ENCODE results near the gene HPRT1.

The HPRT1 gene

DNA sequence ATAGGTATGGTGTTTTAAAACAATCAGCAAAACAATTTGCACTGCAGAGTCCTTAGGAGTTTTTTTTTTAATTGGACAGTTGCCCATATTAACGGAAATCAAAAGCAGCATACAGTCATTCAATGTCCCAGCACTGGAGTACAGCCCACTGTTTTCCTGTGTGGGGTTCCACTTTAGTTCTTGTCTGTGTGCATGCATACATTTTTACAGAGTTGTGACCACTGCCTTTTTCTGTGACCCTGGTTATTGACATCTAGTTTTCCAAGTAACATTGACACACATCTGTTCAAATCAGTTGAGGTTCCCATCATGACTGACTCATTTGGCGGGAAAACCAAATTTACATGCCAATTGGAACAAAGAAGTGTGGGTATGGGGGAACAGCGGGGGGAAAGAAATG lies 83.3 kb downstream of the HPRT1 start:
- 52% methylated on average over 2 of the region's 3 CpGs for WGBS
- Histone ChIP-seq H3K9ac (ENCODE audit: low read depth, low read length) (peak overlapping the region; percentile 38; the same call in 1 of the 2 replicates), H3K36me3 (ENCODE audit: insufficient read depth, low read length) (no peaks in the 10 kb centered on the region), H3K4me1 (ENCODE audit: insufficient read depth, low read length) (peaks cover 36% of the 10 kb centered on the region), H3K27ac (ENCODE audit: low read depth, low read length) (no peak overlapping the region; the same call in 1 of the 2 replicates), H3K27me3 (ENCODE audit: insufficient read depth, low read length) (peaks cover 19% of the 10 kb centered on the region), H3K9me3 (ENCODE audit: insufficient read depth, low read depth, low read length) (no peaks in the 10 kb centered on the region), H3K4me3 (ENCODE audit: low read length) (no peak overlapping the region)

DNA sequence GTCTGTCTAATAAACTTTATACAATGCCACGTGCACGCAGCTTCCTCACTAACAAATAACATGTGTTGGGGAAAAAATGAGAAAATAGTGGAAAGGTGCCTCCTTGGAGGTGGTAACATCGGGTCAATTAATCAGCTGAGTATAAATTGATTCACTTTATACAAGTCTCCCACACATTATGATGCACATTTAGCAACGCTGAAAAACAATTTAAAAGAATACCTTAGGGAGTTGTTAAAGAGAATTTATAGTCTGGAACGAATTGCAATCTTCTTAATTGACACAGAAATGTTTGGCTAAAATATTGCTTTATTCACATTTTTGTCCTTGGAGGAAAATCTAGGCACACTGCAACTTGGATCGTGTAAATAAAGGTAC lies 84.2 kb downstream of the HPRT1 start:
- Histone ChIP-seq H3K4me1 (ENCODE audit: insufficient read depth, low read length) (peaks cover 37% of the 10 kb centered on the region), H3K4me3 (ENCODE audit: low read length) (peak overlapping the region; percentile 57), H3K27me3 (ENCODE audit: insufficient read depth, low read length) (peaks cover 19% of the 10 kb centered on the region), H3K36me3 (ENCODE audit: insufficient read depth, low read length) (no peaks in the 10 kb centered on the region), H3K9ac (ENCODE audit: low read depth, low read length) (peak overlapping the region; percentile 65), H3K27ac (ENCODE audit: low read depth, low read length) (no peak overlapping the region), H3K9me3 (ENCODE audit: insufficient read depth, low read depth, low read length) (no peaks in the 10 kb centered on the region)
- WGBS = 64% methylated on average over 2 of the region's 6 CpGs

DNA sequence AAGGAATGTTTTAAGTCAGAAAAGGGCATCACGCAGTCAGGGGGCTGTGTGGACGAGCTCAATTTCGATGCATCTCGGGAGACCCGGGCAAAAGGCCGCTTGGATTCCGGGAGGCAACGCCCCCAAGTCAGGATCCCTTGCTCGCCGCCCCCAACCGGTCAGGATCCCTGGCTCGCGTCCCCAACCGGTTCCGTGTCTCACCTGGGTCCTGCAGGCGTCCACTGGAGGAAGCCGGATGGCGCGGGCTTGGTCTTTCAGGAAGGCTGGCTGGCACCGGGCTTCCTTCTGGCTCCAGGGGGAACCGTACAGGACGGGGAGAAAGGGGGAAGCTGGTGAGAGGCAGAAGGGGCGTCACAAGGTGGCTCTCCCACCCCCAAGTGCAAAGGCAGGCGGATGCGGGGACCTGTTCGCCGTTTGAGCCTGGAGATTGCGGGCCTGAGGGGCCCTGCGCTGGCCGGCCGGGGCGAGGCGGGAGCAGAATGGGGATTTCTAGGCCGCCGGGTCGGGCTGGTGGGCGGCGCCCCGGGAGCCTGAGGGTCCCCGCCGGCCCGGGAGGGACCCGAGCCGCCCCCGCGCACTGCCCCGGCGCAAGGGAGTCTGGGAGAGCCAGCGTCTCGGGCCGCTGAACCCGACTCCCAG lies 84.7 kb downstream of the HPRT1 start:
- peaks cover 19% of the 10 kb centered on the region for H3K27me3 ChIP-seq (ENCODE audit: insufficient read depth, low read length)

DNA sequence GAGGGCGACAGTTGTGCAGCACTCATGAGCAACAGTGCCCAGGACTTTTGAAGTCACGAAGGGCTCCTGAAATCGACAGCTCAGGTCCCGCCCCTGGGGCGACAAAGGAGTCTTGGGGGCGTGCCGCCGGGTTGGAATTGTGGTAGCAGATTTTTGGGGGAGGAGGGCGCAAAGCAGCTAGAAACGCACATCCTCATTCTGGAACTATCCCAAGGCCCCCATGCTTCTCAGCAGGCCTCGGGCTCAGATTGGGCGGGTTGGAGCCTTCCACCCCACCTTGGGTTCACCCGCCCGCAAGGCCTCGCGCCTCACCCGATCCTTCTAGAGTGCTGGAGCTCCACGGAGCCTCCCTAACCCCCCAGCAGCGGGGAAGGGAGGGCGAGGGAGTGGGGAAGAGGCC lies 85.5 kb downstream of the HPRT1 start:
- WGBS = 90% methylated on average over 16 of the region's 20 CpGs
- Histone ChIP-seq H3K27me3 (ENCODE audit: insufficient read depth, low read length) (peaks cover 28% of the 10 kb centered on the region), H3K4me1 (ENCODE audit: insufficient read depth, low read length) (peaks cover 43% of the 10 kb centered on the region), H3K4me3 (ENCODE audit: low read length) (peak overlapping the region; percentile 57; the same call in 1 of the 2 replicates), H3K36me3 (ENCODE audit: insufficient read depth, low read length) (no peaks in the 10 kb centered on the region), H3K9me3 (ENCODE audit: insufficient read depth, low read depth, low read length) (no peaks in the 10 kb centered on the region), H3K27ac (ENCODE audit: low read depth, low read length) (no peak overlapping the region), H3K9ac (ENCODE audit: low read depth, low read length) (no peak overlapping the region)

More for the DNA sequence above, 84.7 kb downstream of the HPRT1 start:
- H3K36me3 ChIP-seq (ENCODE audit: insufficient read depth, low read length) = no peaks in the 10 kb centered on the region
- H3K4me1 ChIP-seq (ENCODE audit: insufficient read depth, low read length) = peaks cover 37% of the 10 kb centered on the region
- H3K9me3 ChIP-seq (ENCODE audit: insufficient read depth, low read depth, low read length) = no peaks in the 10 kb centered on the region
- 52% methylated on average over 52 of the region's 52 CpGs for WGBS
- peak overlapping the region; percentile 65 for H3K9ac ChIP-seq (ENCODE audit: low read depth, low read length)
- H3K4me3 ChIP-seq (ENCODE audit: low read length) = peak overlapping the region; percentile 57
- H3K27ac ChIP-seq (ENCODE audit: low read depth, low read length) = no peak overlapping the region

DNA sequence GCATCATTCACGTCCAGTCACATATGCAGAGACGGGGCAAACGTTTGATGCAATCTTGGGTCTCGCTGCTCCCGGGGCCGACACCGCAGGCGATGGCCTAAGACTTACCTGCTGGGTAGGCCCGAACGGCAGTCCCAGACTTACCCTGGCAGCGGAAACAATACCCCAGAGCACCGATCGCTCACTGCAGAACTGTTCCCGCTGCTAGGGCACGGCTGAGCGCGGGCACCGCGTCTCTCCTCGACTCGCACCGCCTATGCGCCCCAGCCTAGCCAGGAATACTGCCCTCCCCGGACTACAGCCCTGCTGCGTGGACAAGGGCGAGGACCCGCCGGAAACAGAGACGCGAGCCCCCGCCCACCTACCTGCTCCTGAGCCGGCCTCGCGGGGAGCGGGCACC lies 86.2 kb downstream of the HPRT1 start:
- no peak overlapping the region for H3K4me3 ChIP-seq (ENCODE audit: low read length)
- H3K9ac ChIP-seq (ENCODE audit: low read depth, low read length) = no peak overlapping the region
- H3K4me1 ChIP-seq (ENCODE audit: insufficient read depth, low read length) = peaks cover 43% of the 10 kb centered on the region
- no peak overlapping the region for H3K27ac ChIP-seq (ENCODE audit: low read depth, low read length)
- peaks cover 35% of the 10 kb centered on the region for H3K27me3 ChIP-seq (ENCODE audit: insufficient read depth, low read length)
- no peaks in the 10 kb centered on the region for H3K9me3 ChIP-seq (ENCODE audit: insufficient read depth, low read depth, low read length)
- WGBS = 91% methylated on average over 35 of the region's 35 CpGs
- H3K36me3 ChIP-seq (ENCODE audit: insufficient read depth, low read length) = no peaks in the 10 kb centered on the region

DNA sequence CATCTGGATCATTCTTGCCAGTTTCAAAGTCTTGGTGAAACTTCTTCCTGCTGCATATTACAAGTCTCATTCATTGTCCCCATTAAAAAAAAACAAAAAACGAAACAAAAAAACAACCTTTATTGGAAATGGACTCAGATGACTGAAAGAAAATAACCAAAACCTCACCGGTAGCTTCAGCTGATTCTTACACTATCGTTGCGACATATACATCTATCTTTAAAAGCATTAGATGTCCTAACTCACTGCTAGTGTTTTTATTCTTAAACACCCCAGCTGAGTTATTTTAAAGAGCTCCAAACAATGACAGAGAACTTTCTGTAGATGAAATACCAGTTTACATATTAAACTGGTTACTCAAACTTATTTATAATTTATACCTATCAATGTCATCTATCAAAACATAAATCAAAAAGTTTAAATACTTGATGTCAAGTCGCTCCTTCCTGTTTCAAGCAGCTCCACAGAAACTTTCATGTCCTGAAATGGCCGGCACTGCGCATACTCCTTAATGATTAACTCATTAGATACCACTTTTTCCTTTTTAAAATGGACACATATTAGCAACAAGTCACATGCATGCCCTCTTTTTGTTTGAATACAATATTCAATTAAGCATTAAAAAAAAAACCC lies 87.2 kb downstream of the HPRT1 start:
- 70% methylated on average over 7 of the region's 7 CpGs for WGBS
- peaks cover 45% of the 10 kb centered on the region for H3K27me3 ChIP-seq (ENCODE audit: insufficient read depth, low read length)
- no peaks in the 10 kb centered on the region for H3K9me3 ChIP-seq (ENCODE audit: insufficient read depth, low read depth, low read length)
- H3K36me3 ChIP-seq (ENCODE audit: insufficient read depth, low read length) = no peaks in the 10 kb centered on the region
- H3K4me1 ChIP-seq (ENCODE audit: insufficient read depth, low read length) = peaks cover 50% of the 10 kb centered on the region
- no peak overlapping the region for H3K9ac ChIP-seq (ENCODE audit: low read depth, low read length)
- H3K27ac ChIP-seq (ENCODE audit: low read depth, low read length) = no peak overlapping the region
- H3K4me3 ChIP-seq (ENCODE audit: low read length) = peak overlapping the region; percentile 71; the same call in 1 of the 2 replicates

DNA sequence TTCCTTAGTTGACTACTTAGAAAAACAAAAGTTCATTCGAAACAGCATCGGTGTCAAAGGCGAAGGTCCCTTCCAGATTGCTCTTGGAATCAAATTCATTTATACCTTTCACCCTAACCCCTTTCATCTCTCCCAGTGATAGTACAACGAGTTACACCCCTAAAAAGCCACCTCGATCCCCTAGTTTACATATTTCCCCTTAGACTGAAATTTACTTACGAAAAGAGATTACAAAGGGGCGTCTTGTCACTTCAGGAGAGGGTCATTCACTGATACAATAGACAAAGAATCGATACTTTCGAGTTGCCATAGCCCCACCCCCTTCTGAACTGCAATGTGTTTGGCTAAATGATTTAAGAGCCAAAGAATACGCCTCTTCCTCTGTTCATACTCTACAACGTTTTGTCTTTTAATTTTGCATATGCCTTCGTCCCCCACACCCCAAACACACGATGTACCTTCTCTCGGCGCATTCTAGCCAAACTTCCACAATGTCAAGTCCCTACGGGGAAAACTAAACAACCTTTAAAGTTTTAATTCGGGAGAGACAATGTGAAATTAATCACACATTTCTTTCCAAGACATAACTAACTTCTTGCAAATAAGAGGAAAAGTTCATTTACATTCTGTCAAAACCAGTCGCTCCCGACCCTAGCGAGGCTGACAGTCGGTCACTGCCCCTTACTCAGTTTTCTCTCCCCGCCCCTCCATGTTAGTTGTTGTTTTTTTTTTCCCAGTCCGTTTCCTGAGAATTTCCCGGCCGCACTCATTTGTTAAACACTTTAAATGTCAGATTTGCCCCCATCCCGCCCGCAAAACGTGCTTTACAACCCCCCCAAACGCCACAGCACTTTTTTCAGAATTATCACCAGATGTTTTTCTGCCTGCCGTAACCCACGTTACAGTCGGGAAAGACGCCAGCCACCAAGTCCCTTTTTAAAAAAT lies 88.6 kb downstream of the HPRT1 start:
- Histone ChIP-seq H3K27me3 (ENCODE audit: insufficient read depth, low read length) (peaks cover 50% of the 10 kb centered on the region), H3K9ac (ENCODE audit: low read depth, low read length) (peak overlapping the region; percentile 72), H3K4me3 (ENCODE audit: low read length) (peak overlapping the region; percentile 71), H3K4me1 (ENCODE audit: insufficient read depth, low read length) (peaks cover 47% of the 10 kb centered on the region), H3K27ac (ENCODE audit: low read depth, low read length) (peak overlapping the region; percentile 72; the same call in 1 of the 2 replicates), H3K36me3 (ENCODE audit: insufficient read depth, low read length) (no peaks in the 10 kb centered on the region), H3K9me3 (ENCODE audit: insufficient read depth, low read depth, low read length) (no peaks in the 10 kb centered on the region)
- under 1% methylated on average over 33 of the region's 33 CpGs for WGBS
